ENCODE measurements around the gene IQCN. TPM values are rescaled to one million over a fixed set of nuclear protein-coding genes. Genes with fewer than 3 reads are reported as not detected.
A peak's percentile ranks its signal among the peaks of the same experiment; 100 is the strongest.

The IQCN gene
- total RNA-seq, 1 donor = 0.86 TPM

DNA sequence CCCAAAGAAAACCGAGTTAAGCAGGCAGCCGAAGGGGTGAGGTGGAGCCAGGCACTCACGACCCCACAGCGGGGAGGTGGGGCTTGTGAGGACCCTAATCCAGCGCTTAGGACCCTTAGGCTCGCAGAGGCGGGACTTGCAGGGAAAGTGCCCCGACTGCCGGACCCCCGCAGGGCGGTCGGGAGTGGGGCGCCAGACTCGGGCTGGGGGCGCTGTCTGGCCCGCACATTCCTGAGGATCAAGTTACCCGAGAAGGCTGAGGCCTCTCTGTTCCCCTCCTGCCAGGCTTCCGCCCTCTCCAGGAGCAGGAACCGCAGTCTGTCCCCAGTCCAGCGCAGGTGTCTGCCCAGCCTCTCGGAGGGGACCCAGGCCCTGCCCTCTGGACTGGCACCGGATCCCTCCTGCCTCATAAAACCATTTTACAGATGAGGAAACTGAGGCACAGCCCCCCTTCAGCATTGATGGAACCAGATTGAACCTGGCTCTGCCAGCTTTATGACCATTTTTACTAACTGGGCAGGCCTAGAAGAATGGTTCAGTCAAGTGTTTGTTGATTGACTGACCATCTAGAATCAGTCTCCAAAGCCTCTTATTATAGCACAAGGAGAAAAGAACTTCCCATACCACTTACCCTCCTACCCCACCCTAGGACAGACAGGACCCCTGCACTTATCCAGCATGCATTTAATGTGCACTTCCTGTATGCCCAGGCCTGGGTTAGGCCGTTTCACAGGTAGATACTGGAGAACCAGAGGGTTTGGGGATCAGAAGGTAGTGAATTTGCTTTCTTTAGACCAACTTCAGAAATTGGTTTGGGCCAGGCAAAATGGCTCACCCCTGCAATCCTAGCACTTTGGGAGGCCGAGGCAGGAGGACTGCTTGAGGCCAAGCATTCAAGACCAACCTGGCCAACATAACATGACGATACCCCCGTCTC, 13.9 kb upstream of the IQCN start:
- no peak overlapping the region for H3K4me3 ChIP-seq (ENCODE audit: low read depth, low read length)
- TF ChIP-seq, protein P1, sequence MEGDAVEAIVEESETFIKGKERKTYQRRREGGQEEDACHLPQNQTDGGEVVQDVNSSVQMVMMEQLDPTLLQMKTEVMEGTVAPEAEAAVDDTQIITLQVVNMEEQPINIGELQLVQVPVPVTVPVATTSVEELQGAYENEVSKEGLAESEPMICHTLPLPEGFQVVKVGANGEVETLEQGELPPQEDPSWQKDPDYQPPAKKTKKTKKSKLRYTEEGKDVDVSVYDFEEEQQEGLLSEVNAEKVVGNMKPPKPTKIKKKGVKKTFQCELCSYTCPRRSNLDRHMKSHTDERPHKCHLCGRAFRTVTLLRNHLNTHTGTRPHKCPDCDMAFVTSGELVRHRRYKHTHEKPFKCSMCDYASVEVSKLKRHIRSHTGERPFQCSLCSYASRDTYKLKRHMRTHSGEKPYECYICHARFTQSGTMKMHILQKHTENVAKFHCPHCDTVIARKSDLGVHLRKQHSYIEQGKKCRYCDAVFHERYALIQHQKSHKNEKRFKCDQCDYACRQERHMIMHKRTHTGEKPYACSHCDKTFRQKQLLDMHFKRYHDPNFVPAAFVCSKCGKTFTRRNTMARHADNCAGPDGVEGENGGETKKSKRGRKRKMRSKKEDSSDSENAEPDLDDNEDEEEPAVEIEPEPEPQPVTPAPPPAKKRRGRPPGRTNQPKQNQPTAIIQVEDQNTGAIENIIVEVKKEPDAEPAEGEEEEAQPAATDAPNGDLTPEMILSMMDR (IDR thresholded peaks at IDR 0.05; ENCODE audit: insufficient read depth, low read depth, low read length) = no peak
- no peak for DNase-seq (ENCODE audit: low read depth)

DNA sequence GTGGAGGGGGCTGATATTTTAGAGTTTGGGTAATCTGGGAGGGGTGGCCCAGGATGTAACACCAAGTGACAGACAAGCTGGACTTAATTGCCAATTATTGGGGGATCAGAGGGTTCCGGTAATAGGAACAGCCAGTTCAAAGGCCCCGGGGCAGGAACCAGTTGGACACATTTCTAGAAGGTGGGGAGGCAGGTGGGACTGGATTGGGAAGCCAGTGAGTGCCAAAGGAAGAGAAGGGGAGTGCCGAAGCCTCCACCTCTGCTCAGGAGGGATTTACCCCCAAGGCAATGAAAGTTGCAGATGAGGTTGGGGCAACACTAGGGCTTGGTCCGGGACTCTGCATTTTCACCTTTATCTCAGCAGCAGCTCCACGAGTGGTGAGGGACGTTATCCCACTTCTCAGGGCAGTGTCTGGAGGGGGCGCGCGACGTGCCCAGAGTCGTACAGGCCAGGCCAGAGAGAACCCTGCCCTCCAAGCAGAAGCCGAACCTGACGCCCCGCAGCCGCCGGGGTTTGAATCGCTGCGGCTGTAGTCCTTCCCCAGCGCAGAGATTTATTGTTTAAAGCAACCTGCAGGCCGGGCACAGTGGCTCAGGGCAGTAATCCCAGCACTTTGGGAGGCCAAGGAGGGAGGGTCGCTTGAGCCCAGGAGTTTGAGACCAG, 12.9 kb upstream of the IQCN start:
- TF ChIP-seq, protein P1 (IDR thresholded peaks at IDR 0.05; ENCODE audit: insufficient read depth, low read depth, low read length) = no peak
- H3K4me3 ChIP-seq (ENCODE audit: low read depth, low read length) = no peak overlapping the region
- DNase-seq (ENCODE audit: low read depth) = no peak

DNA sequence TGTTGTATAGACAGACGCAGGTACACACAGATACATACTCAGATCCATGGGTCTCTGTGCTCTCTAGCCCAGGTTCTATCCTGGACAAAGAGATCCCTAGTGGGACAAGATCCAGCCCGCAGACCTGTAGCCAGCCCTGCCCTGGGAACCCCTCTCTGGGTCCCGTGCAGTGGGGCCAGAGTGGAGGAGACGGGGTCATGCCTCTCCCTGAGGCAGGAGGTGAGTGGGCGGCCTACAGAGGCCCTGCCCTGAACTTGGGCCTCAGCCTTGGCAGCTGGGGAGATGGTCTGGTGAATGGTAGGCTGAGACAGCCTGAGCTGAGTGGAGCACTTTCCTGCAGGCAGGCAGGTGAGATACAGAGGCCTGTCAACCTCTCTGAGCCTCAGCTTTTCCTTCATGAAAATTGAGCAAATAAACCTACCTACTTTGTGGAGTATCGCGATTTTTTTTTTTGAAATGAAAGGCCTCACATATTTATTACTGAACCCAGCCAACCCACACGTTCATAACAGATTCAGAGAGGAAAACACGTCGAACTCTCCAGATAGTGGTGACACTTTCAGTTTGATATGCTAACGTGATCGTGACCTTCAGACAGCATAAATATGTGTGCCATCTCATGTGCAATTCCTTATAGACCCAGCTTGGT, 10.6 kb upstream of the IQCN start:
- DNase-seq (ENCODE audit: low read depth) = no peak
- no peak overlapping the region for H3K4me3 ChIP-seq (ENCODE audit: low read depth, low read length)
- TF ChIP-seq, protein P1 (IDR thresholded peaks at IDR 0.05; ENCODE audit: insufficient read depth, low read depth, low read length) = no peak

DNA sequence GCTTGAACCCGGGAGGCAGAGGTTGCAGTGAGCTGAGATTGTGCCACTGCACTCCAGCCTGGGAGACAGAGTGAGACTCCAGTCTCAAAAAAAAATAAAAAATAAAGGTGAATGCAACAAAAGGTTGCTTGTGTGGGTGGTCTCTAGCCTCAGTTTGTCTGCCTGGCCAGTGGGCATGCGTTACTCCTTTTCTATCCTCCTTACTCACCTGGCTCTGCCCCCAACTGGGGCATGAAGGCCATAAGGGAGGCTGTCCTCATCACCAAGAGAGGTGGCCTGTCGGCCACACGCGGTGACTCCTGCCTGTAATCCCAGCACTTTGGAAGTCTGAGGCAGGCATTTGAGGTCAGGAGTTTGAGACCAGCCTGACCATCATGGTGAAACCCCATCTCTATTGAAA, 9.1 kb upstream of the IQCN start:
- no peak for DNase-seq (ENCODE audit: low read depth)
- H3K4me3 ChIP-seq (ENCODE audit: low read depth, low read length) = no peak overlapping the region
- TF ChIP-seq, protein P1 (IDR thresholded peaks at IDR 0.05; ENCODE audit: insufficient read depth, low read depth, low read length) = no peak

DNA sequence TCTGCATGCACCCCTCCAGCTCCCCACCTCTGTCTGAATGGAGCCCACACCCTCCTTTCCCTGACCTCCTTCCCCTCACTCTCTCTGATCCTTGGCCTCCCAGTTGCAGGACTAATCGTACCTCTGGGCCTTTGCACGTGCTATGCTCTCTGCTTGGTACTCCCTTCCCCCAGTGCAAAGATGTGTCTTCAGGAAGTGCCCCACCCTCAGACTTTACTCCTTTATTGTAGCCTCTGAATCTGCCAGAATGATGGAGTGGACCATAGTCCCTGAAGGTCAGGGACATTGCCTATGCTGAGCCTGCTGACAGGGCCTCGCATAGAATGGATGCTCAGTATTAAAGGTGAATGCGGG, 8.5 kb upstream of the IQCN start:
- peak overlapping the region; percentile 56 for H3K4me3 ChIP-seq (ENCODE audit: low read depth, low read length)
- no peak for DNase-seq (ENCODE audit: low read depth)
- TF ChIP-seq, protein P1 (IDR thresholded peaks at IDR 0.05; ENCODE audit: insufficient read depth, low read depth, low read length) = no peak

DNA sequence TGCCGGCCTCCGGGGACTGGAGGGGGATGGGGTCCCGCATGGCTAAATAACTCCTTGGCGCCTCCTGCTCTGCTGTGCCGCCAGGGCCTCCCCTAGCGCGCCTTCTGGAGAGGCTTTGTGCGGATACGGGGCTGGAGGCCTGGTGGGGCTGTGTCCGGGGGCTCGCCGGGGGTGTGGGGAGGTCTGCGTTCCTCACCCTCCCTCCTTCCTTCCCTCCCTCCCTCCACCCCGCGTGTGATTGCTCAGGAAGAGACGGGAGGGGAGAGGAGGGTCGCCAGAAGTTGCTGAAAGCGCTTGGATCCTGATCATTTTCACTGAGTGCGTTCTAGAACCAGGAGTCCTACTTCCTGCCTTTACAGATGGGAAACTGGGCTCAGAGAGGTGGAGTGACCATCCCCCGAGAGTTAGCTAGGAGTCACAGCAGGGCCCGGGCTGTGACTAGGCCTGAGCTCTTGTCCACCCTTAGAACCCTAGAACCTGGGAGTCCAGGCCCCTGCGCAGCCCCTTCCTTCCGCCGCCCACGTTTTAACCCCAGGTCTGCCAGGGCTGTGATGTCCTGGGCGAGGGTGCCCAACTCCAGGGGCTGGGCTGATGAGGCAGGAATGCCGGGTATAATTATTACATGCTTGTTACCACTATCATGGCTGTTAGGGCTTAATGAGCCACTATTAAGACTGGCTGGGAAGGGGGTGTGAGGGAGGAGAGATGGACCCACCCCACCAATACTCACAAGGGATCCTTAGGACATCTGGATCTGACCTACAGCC, 8.0 kb upstream of the IQCN start:
- TF ChIP-seq, protein P1 (IDR thresholded peaks at IDR 0.05; ENCODE audit: insufficient read depth, low read depth, low read length) = no peak
- H3K4me3 ChIP-seq (ENCODE audit: low read depth, low read length) = peak overlapping the region; percentile 56
- DNase-seq (ENCODE audit: low read depth) = no peak
